Common myeloid progenitor, CD34-positive (primary cell): Measurements from ENCODE around the gene RPS26.
"Not testable (repeated sequence)": the region's sequence is repeated elsewhere in the genome, so short reads cannot be mapped to it uniquely, and the experiment has no call there.

Experiments used
- CTCF ChIA-PET: fragments of 350-600 bp; sonication (Branson Sonifier 250); formaldehyde crosslinking; loops from one replicate; lab custom pipeline; 2021; ENCODE audit warnings: antibody characterized with exemption; lab: Charles Lee
- POLR2A ChIA-PET: fragments of 350-600 bp; sonication (Branson Sonifier 250); formaldehyde crosslinking; loops from one replicate; lab custom pipeline; 2021; ENCODE audit warnings: antibody characterized with exemption; lab: Charles Lee
- DNase-seq, 3 donors: peaks; one replicate each; pipeline versions ENCODE4 v3.0.0 to v3.0.0-alpha.2; 2013
- H3K27ac ChIP-seq, 2 experiments: 1 replicate in 1 of 2; 2 replicates in 1 of 2; pipeline ENCODE4 v1.7.0; 2013; ENCODE audit warnings: inconsistent platforms in 2 of 2, low read length in 2 of 2, mild to moderate bottlenecking in 2 of 2, low read depth in 1 of 2, moderate library complexity in 1 of 2; ENCODE audit not compliant: severe bottlenecking in 2 of 2, insufficient read depth in 1 of 2, poor library complexity in 1 of 2
- H3K27me3 ChIP-seq, 5 experiments: replicated peaks in 2 of 5; 1 replicate in 3 of 5; 2 replicates in 2 of 5; pipeline versions ENCODE4 v1.6.1 to v1.7.0; 2013; ENCODE audit warnings: low read length in 4 of 5, mild to moderate bottlenecking in 2 of 5, moderate library complexity in 2 of 5, inconsistent platforms in 1 of 5; ENCODE audit not compliant: insufficient read depth in 5 of 5, control insufficient read depth in 4 of 5
- H3K36me3 ChIP-seq, 4 experiments: 1 replicate in 2 of 4; 2 replicates in 2 of 4; pipeline versions ENCODE4 v1.6.1 to v1.7.0; 2013; ENCODE audit warnings: low read length in 3 of 4, control low read depth in 1 of 4, mild to moderate bottlenecking in 1 of 4; ENCODE audit not compliant: control insufficient read depth in 4 of 4, insufficient read depth in 4 of 4
- H3K4me1 ChIP-seq, 4 experiments: 1 replicate in 3 of 4; 2 replicates in 1 of 4; pipeline versions ENCODE4 v1.6.1 to v1.7.1; 2013; ENCODE audit warnings: low read length in 3 of 4, mild to moderate bottlenecking in 3 of 4, control low read depth in 1 of 4, inconsistent platforms in 1 of 4, moderate library complexity in 1 of 4; ENCODE audit not compliant: control insufficient read depth in 4 of 4, insufficient read depth in 4 of 4; ENCODE audit errors: control extremely low read depth in 1 of 4
- H3K4me3 ChIP-seq, 7 experiments: 1 replicate in 4 of 7; 2 replicates in 3 of 7; pipeline versions ENCODE4 v1.5.1 to v1.7.0; 2013; ENCODE audit warnings: mild to moderate bottlenecking in 7 of 7, low read length in 6 of 7, moderate library complexity in 6 of 7, inconsistent platforms in 2 of 7, low read depth in 2 of 7, control low read depth in 1 of 7; ENCODE audit not compliant: insufficient read depth in 4 of 7, control insufficient read depth in 1 of 7; ENCODE audit errors: extremely low read depth in 1 of 7
- H3K9me3 ChIP-seq, 5 experiments: 1 replicate in 4 of 5; 2 replicates in 1 of 5; pipeline versions ENCODE4 v1.6.1 to v1.7.1; 2013; ENCODE audit warnings: low read length in 4 of 5, mild to moderate bottlenecking in 2 of 5, inconsistent platforms in 1 of 5, low read depth in 1 of 5, moderate library complexity in 1 of 5; ENCODE audit not compliant: control insufficient read depth in 4 of 5, insufficient read depth in 2 of 5; ENCODE audit errors: control extremely low read depth in 1 of 5
- WGBS: methylation state at CpG from one replicate; pipeline ENCODE4 v1.1.5; 2013; ENCODE audit not compliant: insufficient coverage; 5-methylcytosine and 5-hydroxymethylcytosine counted together

RPS26 gene

GRCh38 chr12:56034586-56035332, 7.0 kb upstream of the RPS26 start:
- H3K27ac ChIP-seq, result no peak overlapping the region
- DNase-seq, result no peak
- POLR2A ChIA-PET, result no interaction called here
- WGBS, result over 99% methylated on average over 17 of the region's 21 CpGs
- H3K36me3 ChIP-seq, result peaks cover 13 to 70% (median 48%) of the 10 kb centered on the region in 4 experiments
- H3K4me3 ChIP-seq, result no peak overlapping the region
- CTCF ChIA-PET, result interaction anchor here (0.6 to 5.3 kb wide), 2 partner anchors 38 to 51 kb away, joined by 4 to 31 read pairs; partner anchors contain the start of gene SUOX
- no peaks in the 10 kb centered on the region for H3K9me3 ChIP-seq
- H3K4me1 ChIP-seq, result no peaks in the 10 kb centered on the region
- H3K27me3 ChIP-seq, result no peaks in the 10 kb centered on the region

- H3K27ac ChIP-seq, result peak overlapping the region in 1 of 2 experiments; percentile 51
- H3K4me1 ChIP-seq, result peaks cover 0 to 9% (median 5%) of the 10 kb centered on the region in 4 experiments
- CTCF ChIA-PET, result interaction anchor here (0.6 to 5.0 kb wide), 4 partner anchors 31 to 298 kb away, joined by 3 to 64 read pairs (median 4); partner anchors contain the start of genes PA2G4 and SUOX
- H3K36me3 ChIP-seq, result peaks cover 13 to 57% (median 40%) of the 10 kb centered on the region in 4 experiments
- DNase-seq, result no peak
- POLR2A ChIA-PET, result interaction anchor here (0.6 kb wide), 1 partner anchor 46 kb away, joined by 3 read pairs; no protein-coding TSS in a partner anchor
- H3K9me3 ChIP-seq, result no peaks in the 10 kb centered on the region
- no peaks in the 10 kb centered on the region for H3K27me3 ChIP-seq
- H3K4me3 ChIP-seq, result no peak overlapping the region
- no CpG with 5 or more reads among the region's 2 CpGs for WGBS
Measured at GRCh38 chr12:56037161-56037560, 4.6 kb upstream of the RPS26 start.

GRCh38 chr12:56038022-56038655, 3.6 kb upstream of the RPS26 start:
- no peaks in the 10 kb centered on the region for H3K27me3 ChIP-seq
- peaks cover 6 to 17% (median 11%) of the 10 kb centered on the region in 4 experiments for H3K4me1 ChIP-seq
- no peak overlapping the region for H3K4me3 ChIP-seq
- no CpG with 5 or more reads among the region's 2 CpGs for WGBS
- ChIA-PET CTCF (interaction anchor here (0.9 to 5.0 kb wide), 6 partner anchors 9 to 220 kb away, joined by 3 to 64 read pairs (median 4); partner anchors contain the start of genes ORMDL2, PA2G4, SARNP and SUOX), POLR2A (no interaction called here)
- peaks cover 5 to 49% (median 33%) of the 10 kb centered on the region in 4 experiments for H3K36me3 ChIP-seq
- no peaks in the 10 kb centered on the region for H3K9me3 ChIP-seq
- no peak for DNase-seq
- H3K27ac ChIP-seq, result no peak overlapping the region

GRCh38 chr12:56040151-56040550, 1.6 kb upstream of the RPS26 start:
- ChIA-PET CTCF (interaction anchor here (0.6 to 5.0 kb wide), 11 partner anchors 11 to 301 kb away, joined by 3 to 64 read pairs (median 4); partner anchors contain the start of gene SUOX), POLR2A (interaction anchor here (1.5 kb wide), 1 partner anchor 44 kb away, joined by 3 read pairs; no protein-coding TSS in a partner anchor)
- Histone ChIP-seq H3K9me3 (no peaks in the 10 kb centered on the region), H3K4me1 (peaks cover 6 to 23% (median 15%) of the 10 kb centered on the region in 4 experiments), H3K36me3 (peaks cover 9 to 53% (median 34%) of the 10 kb centered on the region in 4 experiments), H3K4me3 (no peak overlapping the region), H3K27ac (peak overlapping the region in 1 of 2 experiments; percentile 5), H3K27me3 (no peaks in the 10 kb centered on the region)
- WGBS, result no CpG with 5 or more reads among the region's 1 CpG
- DNase-seq, result no peak

GRCh38 chr12:56040963-56041551, 661 bp upstream of the RPS26 start:
- peak overlapping the region in 6 of 7 experiments; percentile 32 to 98 (median 64) for H3K4me3 ChIP-seq
- ChIA-PET CTCF (interaction anchor here (0.7 to 5.0 kb wide), 14 partner anchors 12 to 302 kb away, joined by 3 to 64 read pairs (median 4); partner anchors contain the start of genes PA2G4 and SUOX), POLR2A (interaction anchor here (1.5 kb wide), 1 partner anchor 45 kb away, joined by 3 read pairs; no protein-coding TSS in a partner anchor)
- 89% methylated on average over 10 of the region's 14 CpGs for WGBS
- peak overlapping the region in 1 of 2 experiments; percentile 97 for H3K27ac ChIP-seq
- H3K4me1 ChIP-seq, result peaks cover 6 to 23% (median 15%) of the 10 kb centered on the region in 4 experiments
- H3K9me3 ChIP-seq, result no peaks in the 10 kb centered on the region
- H3K27me3 ChIP-seq, result no peaks in the 10 kb centered on the region
- DNase-seq, result no peak
- H3K36me3 ChIP-seq, result peaks cover 6 to 51% (median 31%) of the 10 kb centered on the region in 4 experiments

- H3K27me3 ChIP-seq, H3K9me3 ChIP-seq, CTCF ChIA-PET, POLR2A ChIA-PET: not testable (repeated sequence)
- peak in 1 of 3 donors; percentile 9 for DNase-seq
- Histone ChIP-seq H3K27ac (peak overlapping the region; percentile 92 to 97), H3K4me3 (peak overlapping the region; percentile 89 to 99 (median 97)), H3K4me1 (peaks cover 6 to 26% (median 15%) of the 10 kb centered on the region in 4 experiments), H3K36me3 (peaks cover 5 to 41% (median 25%) of the 10 kb centered on the region in 4 experiments)
- WGBS, result 0% methylated on average over 7 of the region's 20 CpGs
Measured at GRCh38 chr12:56042430-56042813, 704 bp downstream of the RPS26 start.
